GM19035 (cell line): ENCODE results near the gene TBX3.

Source experiments
- ATAC-seq: cut with Tn5 transposase; IDR thresholded peaks from one replicate; pipeline ENCODE4 v1.9.1; 2021; ENCODE audit not compliant: unreplicated experiment

The TBX3 gene

GRCh38 chr12:114668886-114669288 is 15.1 kb downstream of the TBX3 start:
- no peak for ATAC-seq

- ATAC-seq: no peak
These were observed 15.7 kb downstream of the TBX3 start for GRCh38 chr12:114668151-114668885.

- no peak for ATAC-seq
These were observed 16.3 kb downstream of the TBX3 start for GRCh38 chr12:114667669-114668150.

DNA sequence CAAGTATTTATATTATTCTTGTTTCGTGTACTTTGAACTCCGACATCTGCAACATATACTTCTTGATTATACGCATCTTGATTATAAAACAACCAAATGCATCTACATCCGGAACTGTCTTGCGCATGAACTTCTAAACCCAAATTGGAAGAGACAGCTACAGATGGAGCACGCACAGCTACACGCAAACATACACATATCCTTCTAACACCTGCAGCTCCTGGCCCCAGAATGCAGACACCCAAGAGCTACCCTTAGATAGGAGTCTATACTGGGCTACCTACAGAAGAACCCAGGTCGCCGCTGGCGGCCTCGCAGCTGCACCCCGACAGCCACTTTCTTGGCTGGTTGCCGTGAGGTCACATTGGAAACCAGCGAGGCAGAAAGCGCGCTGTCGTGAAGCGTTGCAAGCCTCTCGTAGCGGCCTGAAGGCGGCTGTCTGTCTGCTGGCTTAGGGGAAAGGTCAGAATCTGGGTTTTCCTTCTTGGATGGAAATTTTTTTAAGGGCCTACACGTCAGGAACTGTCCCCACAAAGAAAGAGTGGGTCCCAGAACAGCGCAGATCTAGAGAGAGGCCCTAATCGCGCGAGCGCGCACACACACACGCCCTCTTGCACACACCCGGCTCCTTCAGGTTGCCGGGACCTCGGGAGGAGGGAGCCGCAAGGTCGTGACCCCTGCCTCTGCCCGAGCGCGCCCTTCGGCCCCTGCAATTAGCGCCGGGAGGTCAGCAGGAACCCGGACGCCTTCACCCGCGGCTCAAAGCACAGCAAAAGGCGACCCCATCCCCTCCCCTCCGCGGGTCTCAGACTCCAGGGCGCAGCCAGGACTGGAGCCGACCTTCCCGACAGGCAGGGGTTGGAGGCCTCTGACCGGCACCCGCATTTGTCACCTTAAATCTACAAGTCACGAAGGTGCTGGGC is 17.0 kb downstream of the TBX3 start:
- ATAC-seq: no peak

DNA sequence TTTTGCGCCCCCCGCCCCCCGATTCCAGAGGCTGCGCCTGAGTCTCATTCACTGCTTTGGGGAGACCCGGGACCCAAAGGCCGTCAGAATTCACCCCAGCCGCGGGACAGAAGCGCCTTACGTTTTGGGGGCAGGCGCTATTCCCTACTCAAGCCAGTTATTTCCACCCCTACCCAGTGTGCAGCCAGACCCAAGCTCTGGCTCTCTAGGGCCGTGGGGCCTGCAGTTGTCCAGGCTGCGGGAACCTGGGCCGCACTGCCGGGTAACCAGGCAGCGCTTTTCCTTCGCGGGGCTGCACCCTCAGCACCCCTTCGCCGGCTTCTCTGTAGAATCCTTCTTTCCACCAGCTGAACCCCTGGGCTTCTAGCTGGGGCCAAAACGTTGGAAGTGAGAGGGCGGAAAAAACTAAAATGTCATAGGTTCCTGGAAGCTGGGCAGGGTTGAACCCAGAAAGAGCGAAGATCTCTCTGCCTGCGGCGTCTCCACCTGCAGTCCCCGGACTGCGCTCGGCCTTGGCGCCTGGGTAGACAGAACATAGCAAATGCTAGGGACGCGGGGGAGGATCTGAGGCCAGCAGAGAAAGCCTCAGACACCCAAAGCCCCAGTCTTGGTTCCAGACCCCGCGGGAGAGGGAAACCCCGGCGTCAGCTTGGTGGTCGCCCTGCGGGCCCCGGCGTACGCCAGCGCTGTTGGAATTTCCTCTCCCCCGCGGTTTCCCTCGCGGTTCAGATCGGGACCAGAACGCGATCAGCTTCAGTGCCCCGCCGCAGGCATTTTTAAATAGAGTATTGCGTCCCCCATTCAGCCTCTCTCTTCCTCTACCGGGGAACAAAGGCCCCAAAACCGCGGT is 18.3 kb downstream of the TBX3 start:
- ATAC-seq: no peak

GRCh38 chr12:114664651-114665320 is 19.2 kb downstream of the TBX3 start:
- ATAC-seq: no peak

DNA sequence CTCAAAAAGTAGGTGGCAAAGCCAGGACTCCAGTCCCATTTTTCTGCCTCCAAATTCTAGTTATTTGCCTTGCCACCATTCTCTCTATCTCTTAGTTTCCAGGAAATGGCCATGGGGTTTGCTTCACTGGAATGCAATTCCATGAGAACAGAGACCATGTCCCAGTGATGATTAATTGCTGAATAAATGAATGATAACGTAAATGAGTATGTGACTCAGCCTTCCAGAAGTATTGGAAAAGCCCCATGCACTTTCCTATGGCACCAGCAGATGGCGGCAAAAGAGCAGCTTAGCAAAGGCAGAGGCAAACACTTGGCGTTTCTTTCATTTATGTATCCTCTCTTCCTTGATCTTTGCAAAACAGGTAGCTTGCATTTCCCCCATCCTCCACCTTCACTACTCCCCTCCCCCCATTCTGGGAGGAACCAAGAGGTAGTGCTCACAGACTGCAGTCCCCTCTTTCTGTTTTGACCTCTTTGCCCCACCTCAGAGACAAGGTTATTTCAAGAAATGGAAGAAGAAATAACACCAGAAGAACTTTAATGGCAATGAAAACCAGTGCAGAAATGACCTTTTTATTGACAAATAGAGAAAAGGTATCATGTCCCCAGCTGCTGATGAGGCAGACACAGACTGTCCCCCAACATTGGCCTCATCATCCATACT is 21.3 kb downstream of the TBX3 start:
- ATAC-seq: no peak

DNA sequence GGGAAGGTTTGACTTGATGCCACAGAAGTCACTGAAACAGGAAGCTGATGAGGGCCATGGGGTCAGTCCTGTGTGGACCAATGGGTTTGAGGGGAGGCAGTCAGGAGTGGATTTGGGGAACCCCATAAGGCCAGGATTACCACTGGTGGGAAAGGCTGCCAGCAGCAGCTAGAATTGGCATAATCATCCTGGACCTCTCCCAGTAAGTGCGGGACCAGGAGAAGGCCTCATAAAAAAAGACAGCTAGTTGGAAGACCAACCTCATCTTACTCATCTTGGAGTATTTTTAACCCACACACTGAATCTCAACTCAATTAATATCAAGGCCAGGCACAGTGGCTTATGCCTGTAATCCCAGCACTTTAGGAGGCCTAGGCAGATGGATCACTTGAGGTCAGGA is 22.7 kb downstream of the TBX3 start:
- ATAC-seq: no peak

DNA sequence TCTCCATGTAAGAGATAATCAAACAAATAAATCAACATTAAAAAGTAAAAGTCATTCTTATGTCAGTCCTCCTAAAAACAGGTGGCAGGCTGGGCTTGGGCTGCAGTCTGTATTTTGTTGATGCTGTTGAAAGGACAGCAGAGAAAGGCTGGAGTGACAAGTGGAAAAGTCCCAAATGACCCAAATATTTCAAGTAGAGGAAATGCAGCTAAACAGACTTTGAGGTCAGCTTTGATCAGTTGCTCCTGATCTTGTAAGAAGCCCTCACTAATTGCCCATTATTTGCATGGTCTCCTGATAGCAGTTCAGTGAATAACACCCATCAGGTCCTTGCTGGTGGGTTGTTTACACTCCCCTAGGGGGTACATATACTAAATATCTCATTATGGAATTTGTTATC is 24.9 kb downstream of the TBX3 start:
- ATAC-seq: no peak

GRCh38 chr12:114658002-114658441 is 26.0 kb downstream of the TBX3 start:
- ATAC-seq: no peak

DNA sequence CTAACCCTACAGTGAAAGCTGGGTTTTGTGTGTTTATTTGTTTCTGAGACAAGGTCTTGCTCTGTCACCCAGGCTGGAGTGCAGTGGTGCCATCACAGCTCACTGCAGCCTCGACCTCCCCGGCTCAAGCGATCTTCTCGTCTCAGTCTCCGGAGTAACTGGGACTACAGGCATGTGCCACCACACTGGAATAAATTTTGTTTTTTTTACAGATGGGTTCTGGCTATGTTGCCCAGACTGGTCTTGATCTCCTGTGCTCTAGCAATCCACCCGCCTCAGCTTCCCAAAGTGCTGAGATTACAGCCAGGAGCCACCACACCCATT is 26.4 kb downstream of the TBX3 start:
- ATAC-seq: no peak

DNA sequence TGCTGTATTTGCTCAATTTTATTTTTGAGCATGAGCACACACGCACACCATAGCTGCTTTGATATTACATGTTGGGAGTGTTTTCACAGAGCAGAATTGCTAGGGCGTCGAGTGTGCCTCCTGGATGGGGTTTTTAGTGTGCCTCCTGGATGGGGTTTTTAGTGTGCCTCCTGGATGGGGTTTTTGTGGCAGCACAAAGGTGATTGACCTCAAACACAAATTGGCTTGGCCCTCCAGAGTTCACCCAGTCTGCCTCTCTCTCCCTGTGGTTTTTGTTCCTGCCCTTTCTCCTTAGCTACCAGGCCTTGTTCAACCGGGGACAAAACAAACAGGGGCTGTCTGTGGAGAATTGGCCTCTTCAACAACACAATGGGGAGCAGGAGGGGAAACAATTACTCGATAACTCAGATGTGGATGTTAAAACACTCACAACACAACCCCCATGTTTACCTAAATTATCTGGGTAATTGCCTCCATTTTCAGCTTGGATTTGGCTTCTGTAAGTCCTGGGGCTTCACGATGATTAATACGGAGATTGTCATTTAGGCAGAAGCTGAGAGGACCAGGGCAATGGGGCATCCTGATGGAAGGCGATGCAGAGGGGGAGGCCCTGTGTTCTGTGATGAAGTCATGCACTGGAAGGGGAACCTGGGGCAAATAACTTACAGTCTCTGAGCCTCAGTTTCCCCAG is 26.9 kb downstream of the TBX3 start:
- no peak for ATAC-seq

- no peak for ATAC-seq
These were observed 27.8 kb downstream of the TBX3 start for GRCh38 chr12:114655934-114656749.

GRCh38 chr12:114649585-114649984 is 34.4 kb downstream of the TBX3 start:
- ATAC-seq: no peak

DNA sequence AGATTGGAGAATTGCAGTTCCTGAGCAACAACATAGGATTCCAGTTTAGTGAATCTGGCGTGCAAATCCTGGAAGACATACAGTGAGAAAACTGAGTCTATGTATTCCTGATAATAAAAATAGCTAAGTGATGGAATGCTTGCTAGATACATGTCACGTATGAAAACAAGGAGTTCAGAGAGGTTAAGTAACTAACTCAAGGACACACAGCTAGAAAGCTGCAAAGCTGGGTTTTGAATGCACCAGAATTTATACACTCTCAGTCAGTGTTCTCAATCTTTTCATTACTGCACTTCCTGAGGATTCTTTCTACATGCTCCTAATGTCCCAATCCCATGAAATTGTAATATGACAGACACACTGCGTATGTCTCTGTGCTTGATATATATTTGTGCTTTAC is 35.3 kb downstream of the TBX3 start:
- no peak for ATAC-seq

- no peak for ATAC-seq
These were observed 45.1 kb downstream of the TBX3 start for GRCh38 chr12:114638790-114639435.

GRCh38 chr12:114636723-114637480 is 47.1 kb downstream of the TBX3 start:
- ATAC-seq: no peak
